K562 (cell line): ENCODE measurements around the gene IFIT5.

ENCODE experiments used
- ADNP ChIP-seq: fragments of 200-800 bp; sonication (Bioruptor generic); IDR thresholded peaks from 2 replicates; pipeline ENCODE4 v1.6.1; 2016; ENCODE audit warnings: missing genetic modification characterization, missing compliant biosample characterization
- BRD4 ChIP-seq: fragments of 200-600 bp; sonication (generic); IDR thresholded peaks from 2 replicates; pipeline ENCODE4 v1.6.1; 2017; ENCODE audit warnings: inconsistent platforms
- CHCHD3 ChIP-seq: fragments of 250-450 bp; sonication (Bioruptor Pico); IDR thresholded peaks from 2 replicates; pipeline ENCODE4 v2.1.2; 2022; ENCODE audit warnings: mild to moderate bottlenecking
- CTCF ChIP-seq, 3 experiments: IDR thresholded peaks in 2 of 3; conservative IDR thresholded peaks in 1 of 3; 2 replicates each; pipeline ENCODE4 v1.5.1; 2011 to 2012; ENCODE audit warnings: low read length in 3 of 3, mild to moderate bottlenecking in 3 of 3, control low read depth in 2 of 3, improper control_type of control experiment in 1 of 3, inconsistent platforms in 1 of 3, low read depth in 1 of 3, mixed read lengths in 1 of 3, moderate library complexity in 1 of 3; ENCODE audit not compliant: insufficient read depth in 2 of 3
- ELF1 ChIP-seq: fragments of 200-800 bp; sonication (Bioruptor generic); IDR thresholded peaks from 2 replicates; pipeline ENCODE4 v1.6.1; 2016; ENCODE audit warnings: missing genetic modification characterization, missing compliant biosample characterization
- EP300 ChIP-seq: IDR thresholded peaks from 2 replicates; pipeline ENCODE4 v1.6.1; 2012; ENCODE audit warnings: low read length, improper control_type of control experiment
- JUND ChIP-seq, 2 experiments: IDR thresholded peaks; 2 replicates in 1 of 2; 3 replicates in 1 of 2; pipeline ENCODE4 v1.6.1; 2011; ENCODE audit warnings: borderline replicate concordance in 2 of 2, low read depth in 2 of 2, low read length in 2 of 2, improper control_type of control experiment in 1 of 2, missing biosample characterization in 1 of 2, missing genetic modification characterization in 1 of 2, missing genetic modification reagents in 1 of 2
- MTA1 ChIP-seq: fragments of 450-650 bp; IDR thresholded peaks from 2 replicates; pipeline ENCODE4 v1.6.1; 2017; ENCODE audit warnings: borderline replicate concordance
- REST ChIP-seq, 2 experiments: fragments of 450-650 bp; formaldehyde crosslinking in 1 of 2; IDR thresholded peaks; 2 replicates each; pipeline versions ENCODE4 v1.4.0 to v1.6.1; 2014 to 2020; ENCODE audit warnings: mild to moderate bottlenecking in 2 of 2, borderline replicate concordance in 1 of 2, low read depth in 1 of 2
- SIN3B ChIP-seq: fragments of 450-650 bp; IDR thresholded peaks from 2 replicates; pipeline ENCODE4 v1.6.1; 2017; ENCODE audit warnings: low read depth, mild to moderate bottlenecking, moderate library complexity
- STAT5B ChIP-seq: fragments of 250-450 bp; sonication (Bioruptor Pico); IDR thresholded peaks from 2 replicates; pipeline ENCODE4 v1.8.0; 2021; ENCODE audit warnings: mild to moderate bottlenecking, inconsistent platforms
- ZKSCAN3 ChIP-seq: fragments of 250-450 bp; sonication (Bioruptor Pico); IDR thresholded peaks from 2 replicates; pipeline ENCODE4 v1.4.0; 2020
- TF ChIP-seq, protein P1 (sequence below): sonication (generic); formaldehyde crosslinking; IDR thresholded peaks from 2 replicates; pipeline ENCODE4 v1.4.0; 2020; ENCODE audit warnings: mild to moderate bottlenecking, missing genetic modification reagents

- TF ChIP-seq ZKSCAN3 (CRISPR knock-in tag): no peak
- no peak for TF ChIP-seq CHCHD3
- no peak for TF ChIP-seq STAT5B (CRISPR knock-in tag)
- no peak for TF ChIP-seq ELF1 (tag)
- TF ChIP-seq EP300: no peak
- no peak for TF ChIP-seq BRD4
- TF ChIP-seq SIN3B: no peak
- TF ChIP-seq ADNP (tag): no peak
- TF ChIP-seq REST (IDR thresholded peaks at IDR 0.05; ENCODE audit: borderline replicate concordance): no peak
- no peak for TF ChIP-seq REST (CRISPR knock-in tag; IDR thresholded peaks at IDR 0.05; ENCODE audit: low read depth)
- TF ChIP-seq MTA1: no peak
- TF ChIP-seq CTCF (IDR thresholded peaks at IDR 0.05 in 2 of 3, conservative IDR thresholded peaks at IDR 0.05 in 1 of 3; ENCODE audit: insufficient read depth in 2 of 3, low read depth in 1 of 3, low read length in 3 of 3): no peak
- TF ChIP-seq, protein P1, sequence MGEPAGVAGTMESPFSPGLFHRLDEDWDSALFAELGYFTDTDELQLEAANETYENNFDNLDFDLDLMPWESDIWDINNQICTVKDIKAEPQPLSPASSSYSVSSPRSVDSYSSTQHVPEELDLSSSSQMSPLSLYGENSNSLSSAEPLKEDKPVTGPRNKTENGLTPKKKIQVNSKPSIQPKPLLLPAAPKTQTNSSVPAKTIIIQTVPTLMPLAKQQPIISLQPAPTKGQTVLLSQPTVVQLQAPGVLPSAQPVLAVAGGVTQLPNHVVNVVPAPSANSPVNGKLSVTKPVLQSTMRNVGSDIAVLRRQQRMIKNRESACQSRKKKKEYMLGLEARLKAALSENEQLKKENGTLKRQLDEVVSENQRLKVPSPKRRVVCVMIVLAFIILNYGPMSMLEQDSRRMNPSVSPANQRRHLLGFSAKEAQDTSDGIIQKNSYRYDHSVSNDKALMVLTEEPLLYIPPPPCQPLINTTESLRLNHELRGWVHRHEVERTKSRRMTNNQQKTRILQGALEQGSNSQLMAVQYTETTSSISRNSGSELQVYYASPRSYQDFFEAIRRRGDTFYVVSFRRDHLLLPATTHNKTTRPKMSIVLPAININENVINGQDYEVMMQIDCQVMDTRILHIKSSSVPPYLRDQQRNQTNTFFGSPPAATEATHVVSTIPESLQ (CRISPR knock-in tag): no peak
- TF ChIP-seq JUND (IDR thresholded peaks at IDR 0.05; ENCODE audit: borderline replicate concordance, low read depth, low read length): no peak
- TF ChIP-seq JUND (tag; IDR thresholded peaks at IDR 0.05; ENCODE audit: borderline replicate concordance, low read depth, low read length): no peak
Observed at GRCh38 chr10:89416465-89416864, 2.1 kb downstream of the IFIT5 start.
